Measurements from ENCODE around the gene SNAPIN.
"Not testable (repeated sequence)": the region's sequence is repeated elsewhere in the genome, so short reads cannot be mapped to it uniquely, and the experiment has no call there.

Gene SNAPIN

GRCh38 chr1:153626904-153627714 lies 31.4 kb upstream of the SNAPIN start, which contains the start of gene S100A13:
S100A13 (minus strand) TSS chr1:153627505; CDS start chr1:153626472, 1,033 bp downstream.
- DNase-seq (ENCODE audit: low spot score), result no peak

GRCh38 chr1:153627715-153628626 lies 30.5 kb upstream of the SNAPIN start, which contains the start of gene S100A1:
S100A1 (plus strand) TSS chr1:153628434; CDS start chr1:153630522, 2,088 bp downstream.
- DNase-seq (ENCODE audit: low spot score), result no peak

GRCh38 chr1:153628638-153629342 lies 29.7 kb upstream of the SNAPIN start:
- no peak for DNase-seq (ENCODE audit: low spot score)

- no peak for DNase-seq (ENCODE audit: low spot score)
Measured at GRCh38 chr1:153629343-153629665, 29.2 kb upstream of the SNAPIN start.

- no peak for DNase-seq (ENCODE audit: low spot score)
Measured at GRCh38 chr1:153629971-153630370, 28.5 kb upstream of the SNAPIN start.

GRCh38 chr1:153630384-153630783 lies 28.1 kb upstream of the SNAPIN start:
- no peak for DNase-seq (ENCODE audit: low spot score)

- DNase-seq (ENCODE audit: low spot score), result no peak
Measured at GRCh38 chr1:153631047-153632022, 27.2 kb upstream of the SNAPIN start.

GRCh38 chr1:153633161-153633753 lies 25.2 kb upstream of the SNAPIN start:
- no peak for DNase-seq (ENCODE audit: low spot score)

GRCh38 chr1:153633754-153634665 lies 24.5 kb upstream of the SNAPIN start, which contains the start of gene CHTOP:
CHTOP (plus strand) TSS chr1:153634066; CDS start chr1:153636589, 2,523 bp downstream.
- DNase-seq (ENCODE audit: low spot score), result peak; percentile 99

GRCh38 chr1:153635872-153636271 lies 22.6 kb upstream of the SNAPIN start:
- no peak for DNase-seq (ENCODE audit: low spot score)

GRCh38 chr1:153636312-153636711 lies 22.2 kb upstream of the SNAPIN start:
- DNase-seq (ENCODE audit: low spot score), result no peak

- no peak for DNase-seq (ENCODE audit: low spot score)
Measured at GRCh38 chr1:153638261-153638660, 20.2 kb upstream of the SNAPIN start.

GRCh38 chr1:153639280-153639679 lies 19.2 kb upstream of the SNAPIN start:
- DNase-seq (ENCODE audit: low spot score), result no peak

- not testable (repeated sequence) for DNase-seq (ENCODE audit: low spot score)
Measured at GRCh38 chr1:153640213-153640612, 18.3 kb upstream of the SNAPIN start.

GRCh38 chr1:153640861-153641260 lies 17.6 kb upstream of the SNAPIN start:
- DNase-seq (ENCODE audit: low spot score), result no peak

GRCh38 chr1:153642161-153642560 lies 16.3 kb upstream of the SNAPIN start:
- no peak for DNase-seq (ENCODE audit: low spot score)

- no peak for DNase-seq (ENCODE audit: low spot score)
Measured at GRCh38 chr1:153643100-153643499, 15.4 kb upstream of the SNAPIN start.

GRCh38 chr1:153643816-153644215 lies 14.7 kb upstream of the SNAPIN start:
- DNase-seq (ENCODE audit: low spot score), result no peak

GRCh38 chr1:153646672-153647345 lies 11.7 kb upstream of the SNAPIN start:
- DNase-seq (ENCODE audit: low spot score), result no peak
